ENCODE results near the gene FAM13B.
"Not testable (repeated sequence)": the region's sequence is repeated elsewhere in the genome, so short reads cannot be mapped to it uniquely, and the experiment has no call there.

FAM13B gene

GRCh38 chr5:138032028-138032571 is 779 bp downstream of the FAM13B start:
- TF ChIP-seq MYC (IDR thresholded peaks at IDR 0.05; ENCODE audit: low read depth, low read length) (peak; percentile 28; the same call in 1 of the 2 replicates), CTCF (IDR thresholded peaks at IDR 0.05; ENCODE audit: low read depth, low read length) (no peak)
- TF ChIP-seq, protein P1, sequence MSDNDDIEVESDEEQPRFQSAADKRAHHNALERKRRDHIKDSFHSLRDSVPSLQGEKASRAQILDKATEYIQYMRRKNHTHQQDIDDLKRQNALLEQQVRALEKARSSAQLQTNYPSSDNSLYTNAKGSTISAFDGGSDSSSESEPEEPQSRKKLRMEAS (IDR thresholded peaks at IDR 0.05; ENCODE audit: low read depth, low read length), result peak; percentile 66
- peak overlapping the region; percentile 93 for H3K4me3 ChIP-seq (ENCODE audit: low read depth, low read length)
- peak; percentile 91 for DNase-seq (ENCODE audit: low read depth)

DNA sequence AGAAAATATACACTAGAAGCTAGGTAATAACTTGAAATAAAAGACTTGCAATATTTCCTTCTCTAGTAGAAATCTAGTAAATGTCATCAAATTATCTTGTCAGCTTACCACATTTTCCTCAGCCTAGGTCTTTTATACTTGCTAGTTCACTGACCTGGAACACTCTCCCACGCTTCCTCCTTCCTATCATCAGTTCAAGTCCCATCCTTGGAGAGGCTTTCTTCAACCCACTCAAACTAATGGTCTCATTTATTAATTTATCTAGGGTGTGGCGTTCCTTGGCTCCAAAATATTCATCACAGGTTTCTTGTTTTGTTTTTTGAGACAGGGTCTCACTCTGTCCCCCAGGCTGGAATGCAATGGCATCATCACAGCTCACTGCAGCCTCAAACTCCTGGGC is 2.9 kb downstream of the FAM13B start:
- TF ChIP-seq, protein P1 (IDR thresholded peaks at IDR 0.05; ENCODE audit: low read depth, low read length), result no peak
- TF ChIP-seq CTCF (IDR thresholded peaks at IDR 0.05; ENCODE audit: low read depth, low read length) (no peak), POLR2A (IDR thresholded peaks at IDR 0.05; ENCODE audit: extremely low read depth, insufficient read length) (no peak), MYC (IDR thresholded peaks at IDR 0.05; ENCODE audit: low read depth, low read length) (no peak)
- DNase-seq (ENCODE audit: low read depth), result no peak
- H3K4me3 ChIP-seq (ENCODE audit: low read depth, low read length), result peak overlapping the region; percentile 93

GRCh38 chr5:138029501-138029900 is 3.4 kb downstream of the FAM13B start:
- H3K4me3 ChIP-seq (ENCODE audit: low read depth, low read length), result peak overlapping the region; percentile 93
- no peak for DNase-seq (ENCODE audit: low read depth)
- no peak for TF ChIP-seq CTCF (IDR thresholded peaks at IDR 0.05; ENCODE audit: low read depth, low read length)
- no peak for TF ChIP-seq POLR2A (IDR thresholded peaks at IDR 0.05; ENCODE audit: extremely low read depth, insufficient read length)
- TF ChIP-seq, protein P1 (IDR thresholded peaks at IDR 0.05; ENCODE audit: low read depth, low read length), result no peak
- no peak for TF ChIP-seq MYC (IDR thresholded peaks at IDR 0.05; ENCODE audit: low read depth, low read length)

DNA sequence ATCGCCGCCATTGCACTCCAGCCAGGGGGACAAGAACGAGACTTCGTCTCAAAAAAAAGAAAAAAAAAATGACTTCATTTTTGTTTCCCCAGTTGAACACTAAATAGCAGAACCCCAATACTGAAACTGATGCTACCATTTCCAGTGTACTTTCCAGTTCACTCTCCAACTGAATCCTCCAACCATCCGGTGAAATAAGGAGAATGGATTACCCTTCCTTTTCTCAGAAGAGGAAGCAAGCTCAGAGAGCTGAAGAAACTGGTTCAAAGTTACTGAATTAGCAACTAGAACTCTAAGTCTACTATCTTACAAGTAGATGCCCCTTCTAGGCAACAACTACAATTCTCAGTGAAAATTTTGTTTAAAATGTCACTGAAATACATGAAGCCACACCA is 3.9 kb downstream of the FAM13B start:
- TF ChIP-seq CTCF (IDR thresholded peaks at IDR 0.05; ENCODE audit: low read depth, low read length) (no peak), MYC (IDR thresholded peaks at IDR 0.05; ENCODE audit: low read depth, low read length) (no peak), POLR2A (IDR thresholded peaks at IDR 0.05; ENCODE audit: extremely low read depth, insufficient read length) (no peak)
- TF ChIP-seq, protein P1 (IDR thresholded peaks at IDR 0.05; ENCODE audit: low read depth, low read length), result no peak
- peak overlapping the region; percentile 93 for H3K4me3 ChIP-seq (ENCODE audit: low read depth, low read length)
- DNase-seq (ENCODE audit: low read depth), result no peak

DNA sequence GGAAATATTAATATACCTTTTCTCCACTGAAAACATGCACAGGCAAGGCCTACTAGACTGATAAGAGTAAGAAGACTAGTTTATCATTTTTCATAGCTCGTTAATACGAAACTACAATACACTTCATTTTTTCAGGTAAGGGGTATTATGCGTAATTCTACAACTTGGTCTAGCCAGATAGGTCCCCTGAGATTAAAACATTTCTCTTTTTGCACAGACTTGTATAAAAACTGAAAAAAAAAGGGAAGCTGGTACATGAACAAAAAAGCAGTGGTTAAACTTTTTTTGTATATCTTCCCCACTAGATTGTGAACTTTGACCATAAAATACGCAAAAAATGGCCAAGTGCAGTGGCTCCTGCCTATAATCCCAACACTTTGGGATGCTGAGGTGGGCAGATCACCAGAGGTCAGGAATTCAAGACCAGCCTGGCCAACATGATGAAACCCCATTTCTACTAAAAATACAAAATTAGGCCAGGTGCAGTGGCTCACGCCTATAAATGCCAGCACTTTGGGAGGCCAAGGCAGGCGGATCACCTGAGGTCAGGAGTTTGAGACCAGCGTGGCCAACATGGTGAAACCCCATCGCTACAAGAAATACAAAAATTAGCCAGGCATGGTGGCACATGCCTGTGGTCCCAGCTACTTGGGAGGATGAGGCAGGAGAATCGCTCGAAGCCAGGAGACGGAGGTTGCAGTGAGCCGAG is 4.5 kb downstream of the FAM13B start:
- H3K4me3 ChIP-seq (ENCODE audit: low read depth, low read length), result peak overlapping the region; percentile 93
- peak; percentile 68 for DNase-seq (ENCODE audit: low read depth)

DNA sequence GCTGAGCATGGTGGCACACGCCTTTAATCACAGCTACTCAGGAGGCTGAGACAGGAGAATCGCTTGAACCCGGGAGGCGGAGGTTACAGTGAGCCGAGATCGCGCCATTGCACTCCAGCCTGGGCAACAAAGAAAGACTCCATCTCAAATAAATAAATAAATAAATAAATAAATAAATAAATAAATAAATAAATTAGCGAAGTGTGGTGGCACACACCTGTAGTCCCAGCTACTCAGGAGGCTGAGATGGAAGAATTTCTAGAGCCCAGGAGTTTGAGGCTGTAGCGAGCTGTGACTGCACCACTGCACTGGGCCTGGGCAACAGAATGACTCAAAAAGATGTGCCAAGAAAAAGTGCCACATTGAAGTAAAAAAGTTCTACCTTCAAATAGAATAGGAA is 6.1 kb downstream of the FAM13B start:
- DNase-seq (ENCODE audit: low read depth); H3K4me3 ChIP-seq (ENCODE audit: low read depth, low read length): not testable (repeated sequence)

DNA sequence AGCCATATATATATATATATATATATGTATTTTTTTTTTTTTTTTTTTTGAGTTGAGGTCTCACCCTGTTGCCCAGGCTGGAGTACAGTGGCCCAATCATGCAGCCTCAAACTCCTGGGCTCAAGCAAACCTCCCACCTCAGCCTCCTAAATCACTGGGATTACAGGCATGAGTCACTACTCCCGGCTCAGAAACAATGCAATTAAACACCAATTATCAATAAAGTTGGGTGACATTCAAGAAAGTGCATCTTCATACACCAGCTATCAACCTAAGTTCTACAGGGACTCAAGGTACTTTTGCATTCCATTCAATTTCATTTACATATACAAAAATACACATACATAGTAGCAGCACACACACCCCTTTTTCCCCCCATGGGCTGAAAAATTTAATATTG is 7.6 kb downstream of the FAM13B start:
- no peak overlapping the region for H3K4me3 ChIP-seq (ENCODE audit: low read depth, low read length)
- TF ChIP-seq POLR2A (IDR thresholded peaks at IDR 0.05; ENCODE audit: extremely low read depth, insufficient read length), result no peak
- TF ChIP-seq CTCF (IDR thresholded peaks at IDR 0.05; ENCODE audit: low read depth, low read length), result no peak
- no peak for DNase-seq (ENCODE audit: low read depth)

All from NB4 (cell line).